Karpas-422 (cell line): ENCODE data around the gene CAMSAP3. TPM values are rescaled to one million over a fixed set of nuclear protein-coding genes. Genes with fewer than 3 reads are reported as not detected.

ENCODE experiments used
- DNase-seq: peaks from one replicate; pipeline ENCODE4 v3.0.0-alpha.2; 2015
- H2AFZ ChIP-seq: fragments of 200-600 bp; sonication (generic); 2 replicates; pipeline ENCODE4 v1.6.1; 2014; ENCODE audit warnings: antibody characterized with exemption, low read length, mixed read lengths
- H3K27ac ChIP-seq: fragments of 200-600 bp; sonication (generic); 2 replicates; pipeline ENCODE4 v1.5.1; 2014; ENCODE audit warnings: mild to moderate bottlenecking, low read length, moderate library complexity
- H3K27me3 ChIP-seq: fragments of 200-600 bp; sonication (generic); 2 replicates; pipeline ENCODE4 v1.6.1; 2014; ENCODE audit warnings: low read length, mixed read lengths
- H3K36me3 ChIP-seq: fragments of 200-600 bp; sonication (generic); 2 replicates; pipeline ENCODE4 v1.6.1; 2014; ENCODE audit warnings: low read length, mixed read lengths; ENCODE audit not compliant: insufficient read depth
- H3K4me1 ChIP-seq: fragments of 200-600 bp; sonication (generic); 2 replicates; pipeline ENCODE4 v1.6.1; 2014; ENCODE audit warnings: mild to moderate bottlenecking, low read length, mixed read lengths
- H3K4me2 ChIP-seq: fragments of 200-600 bp; sonication (generic); 2 replicates; pipeline ENCODE4 v1.6.1; 2014; ENCODE audit warnings: low read length, low read depth, mild to moderate bottlenecking; ENCODE audit not compliant: poor library complexity, severe bottlenecking
- H3K4me3 ChIP-seq: fragments of 200-600 bp; sonication (generic); 2 replicates; pipeline ENCODE4 v1.5.1; 2014; ENCODE audit warnings: mild to moderate bottlenecking, antibody characterized with exemption, low read length, mixed read lengths
- H3K79me2 ChIP-seq: fragments of 200-600 bp; sonication (generic); 2 replicates; pipeline ENCODE4 v1.6.1; 2014; ENCODE audit warnings: mild to moderate bottlenecking, low read length, mixed read lengths
- H3K9ac ChIP-seq: fragments of 200-600 bp; sonication (generic); 2 replicates; pipeline ENCODE4 v1.6.0; 2014; ENCODE audit warnings: low read length
- H3K9me2 ChIP-seq: fragments of 200-600 bp; sonication (generic), shearing (Covaris generic); replicated peaks from 2 replicates; pipeline ENCODE4 v1.6.0; 2014; ENCODE audit warnings: mild to moderate bottlenecking, low read length, moderate library complexity; ENCODE audit not compliant: insufficient read depth
- H3K9me3 ChIP-seq: fragments of 300-700, 200-600 bp; sonication (generic); 2 replicates; pipeline ENCODE4 v1.6.1; 2014; ENCODE audit warnings: low read length, mixed read lengths
- H4K20me1 ChIP-seq: fragments of 200-600 bp; sonication (generic); 2 replicates; pipeline ENCODE4 v1.6.1; 2014; ENCODE audit warnings: mild to moderate bottlenecking, antibody characterized with exemption, low read length, low read depth; ENCODE audit not compliant: insufficient read depth
- total RNA-seq: library from RNA; depleted of rRNA; stranded (reverse); fragments of >200 nt; shearing (Covaris generic); gene quantifications from 2 replicates; pipeline ENCODE4 v1.2.3, GENCODE V29; 2014; ENCODE audit warnings: low replicate concordance

Gene CAMSAP3
- total RNA-seq, 1 experiment from 2014 or later, result not detected

DNA sequence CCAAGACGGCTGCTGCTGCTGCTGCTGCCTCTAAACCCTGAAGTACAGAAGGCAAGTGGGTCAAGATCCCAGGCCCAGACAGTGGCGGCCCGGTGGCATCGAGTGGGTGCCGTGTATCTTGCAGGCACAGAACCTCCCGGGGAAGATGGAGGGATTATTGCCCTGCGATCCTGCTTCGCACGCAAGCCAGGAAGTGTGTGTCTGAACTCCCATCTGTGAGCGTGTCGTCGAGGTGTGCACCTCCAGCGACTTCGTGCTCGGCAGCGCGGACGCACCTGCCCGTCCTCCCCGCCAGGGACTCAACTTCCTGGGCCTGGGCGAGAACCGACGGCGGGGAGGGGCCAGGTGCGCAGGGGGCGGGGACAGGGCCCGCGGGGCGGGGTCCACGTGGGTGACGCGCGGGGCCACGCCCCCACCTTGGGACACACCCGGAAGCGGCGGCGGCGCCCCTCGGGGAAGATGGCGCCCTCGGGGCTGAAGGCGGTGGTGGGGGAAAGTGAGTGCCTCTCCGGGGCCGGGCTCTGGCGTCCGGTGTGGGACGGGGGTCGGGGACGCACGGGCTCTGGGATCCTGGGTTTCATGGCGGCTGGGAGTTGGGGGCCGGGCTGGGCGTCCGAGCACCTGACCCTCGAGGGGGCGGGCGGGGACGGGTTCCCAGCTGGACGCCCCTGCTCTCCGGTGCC, 41.2 kb downstream of the CAMSAP3 start, which contains the start of gene STXBP2:
STXBP2 (plus strand) TSS at position 420 of the 683 bp plus-strand sequence; CDS start at position 460, 40 bp downstream.
- peak within 1 kb of the TSS; percentile 54; the same call in 1 of the 2 replicates for H2AFZ ChIP-seq
- no peaks in the 10 kb centered on the region for H3K36me3 ChIP-seq
- peak within 1 kb of the TSS; percentile 92 for H3K4me3 ChIP-seq
- H4K20me1 ChIP-seq, result no peaks in the 10 kb centered on the region
- H3K79me2 ChIP-seq, result peaks cover 20% of the 10 kb centered on the region
- H3K9me3 ChIP-seq, result no peaks in the 10 kb centered on the region
- H3K27me3 ChIP-seq, result no peaks in the 10 kb centered on the region
- peak; percentile 94 for DNase-seq
- H3K4me2 ChIP-seq, result peak within 1 kb of the TSS; percentile 67
- H3K9me2 ChIP-seq, result no peaks in the 10 kb centered on the region
- H3K9ac ChIP-seq, result peak within 1 kb of the TSS; percentile 92
- peak within 1 kb of the TSS; percentile 5; the same call in 1 of the 2 replicates for H3K27ac ChIP-seq
- H3K4me1 ChIP-seq, result peaks cover 11% of the 10 kb centered on the region

DNA sequence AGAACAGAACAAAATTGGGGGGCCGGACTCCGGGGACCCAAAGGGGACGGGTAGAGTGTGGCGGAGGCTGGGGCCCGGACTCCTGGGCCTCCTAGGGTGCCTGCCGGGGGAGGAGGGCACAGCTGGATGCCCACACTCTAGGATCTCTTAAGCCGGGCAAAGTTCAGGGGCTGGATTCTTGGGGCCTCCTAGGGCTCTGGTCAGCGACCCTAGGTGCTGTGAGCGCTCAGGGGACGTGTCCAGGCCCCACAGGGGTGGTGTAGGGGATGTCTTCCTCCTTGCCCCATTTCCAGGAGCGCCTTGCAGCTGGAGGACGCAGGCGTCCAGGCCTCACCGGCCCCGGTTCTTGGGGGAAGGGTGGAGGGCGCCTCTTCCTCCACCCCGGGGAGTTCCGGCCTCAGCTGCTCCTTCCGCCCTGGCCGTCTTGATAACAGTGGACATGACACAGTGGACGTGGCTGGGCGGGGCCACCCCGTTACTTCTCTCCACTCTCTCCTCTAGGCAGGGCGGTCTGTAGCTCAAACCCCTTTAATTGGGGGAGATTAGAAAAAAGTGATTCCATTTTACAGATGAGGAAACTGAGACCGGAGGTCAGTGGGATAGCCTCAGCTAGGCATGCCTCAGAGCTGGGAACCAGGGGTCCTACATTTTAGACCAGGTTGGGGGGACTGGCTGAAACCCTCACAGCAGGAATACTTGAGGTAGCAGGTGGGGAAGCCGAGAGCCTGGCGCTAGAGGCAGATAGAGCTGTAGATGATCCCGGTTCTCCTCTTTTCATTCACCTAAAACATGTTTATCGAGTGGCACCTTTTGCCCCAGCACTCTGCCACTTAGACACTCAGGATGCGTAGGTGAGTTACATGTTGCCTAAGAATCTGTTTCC, 42.0 kb downstream of the CAMSAP3 start:
- Histone ChIP-seq H3K9ac (peak overlapping the region; percentile 92), H3K27me3 (no peaks in the 10 kb centered on the region), H3K9me3 (no peaks in the 10 kb centered on the region), H3K79me2 (peaks cover 20% of the 10 kb centered on the region), H3K9me2 (no peaks in the 10 kb centered on the region), H3K4me1 (peaks cover 11% of the 10 kb centered on the region), H3K27ac (peak overlapping the region; percentile 5; the same call in 1 of the 2 replicates), H2AFZ (peak overlapping the region; percentile 42; the same call in 1 of the 2 replicates), H4K20me1 (no peaks in the 10 kb centered on the region), H3K4me3 (peak overlapping the region; percentile 92), H3K4me2 (peak overlapping the region; percentile 67), H3K36me3 (no peaks in the 10 kb centered on the region; the same call in 1 of the 2 replicates)
- DNase-seq, result peak; percentile 60

DNA sequence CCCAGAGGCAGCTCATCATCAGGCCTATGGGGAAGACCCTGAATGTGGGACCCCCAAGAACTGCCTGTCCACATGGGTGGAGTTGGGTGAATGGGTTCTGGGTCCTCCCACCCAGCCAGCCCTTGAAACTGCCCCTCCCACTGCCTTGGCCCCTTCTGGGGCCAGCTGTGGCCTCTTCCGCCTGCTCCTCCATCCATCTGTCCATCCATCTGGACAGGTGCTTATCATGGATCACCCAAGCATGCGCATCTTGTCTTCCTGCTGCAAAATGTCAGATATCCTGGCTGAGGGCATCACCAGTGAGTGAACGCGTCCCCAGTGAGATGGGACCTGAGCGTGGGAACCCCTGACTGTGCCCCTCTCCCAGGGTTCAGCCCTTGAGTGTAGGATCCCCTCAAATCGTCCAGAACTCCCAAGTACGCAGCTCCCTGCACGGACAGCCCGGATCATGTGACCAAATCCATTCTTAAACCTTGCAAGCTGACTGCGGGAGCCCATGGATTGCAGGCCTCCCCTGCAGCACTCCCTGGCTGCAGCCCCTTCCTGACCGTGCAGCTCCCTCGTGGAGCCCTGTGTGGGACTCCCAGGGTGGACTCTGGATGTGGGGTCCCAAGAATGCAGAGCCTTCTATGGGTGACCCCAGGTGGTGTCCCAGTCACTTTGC, 43.3 kb downstream of the CAMSAP3 start:
- Histone ChIP-seq H3K9ac (no peak overlapping the region), H3K27ac (no peak overlapping the region), H3K4me2 (no peak overlapping the region), H3K79me2 (peaks cover 20% of the 10 kb centered on the region), H3K27me3 (no peaks in the 10 kb centered on the region), H3K4me1 (peaks cover 11% of the 10 kb centered on the region), H4K20me1 (no peaks in the 10 kb centered on the region), H3K9me3 (no peaks in the 10 kb centered on the region), H3K36me3 (no peaks in the 10 kb centered on the region; the same call in 1 of the 2 replicates), H3K4me3 (no peak overlapping the region), H3K9me2 (no peaks in the 10 kb centered on the region), H2AFZ (no peak overlapping the region)
- no peak for DNase-seq

DNA sequence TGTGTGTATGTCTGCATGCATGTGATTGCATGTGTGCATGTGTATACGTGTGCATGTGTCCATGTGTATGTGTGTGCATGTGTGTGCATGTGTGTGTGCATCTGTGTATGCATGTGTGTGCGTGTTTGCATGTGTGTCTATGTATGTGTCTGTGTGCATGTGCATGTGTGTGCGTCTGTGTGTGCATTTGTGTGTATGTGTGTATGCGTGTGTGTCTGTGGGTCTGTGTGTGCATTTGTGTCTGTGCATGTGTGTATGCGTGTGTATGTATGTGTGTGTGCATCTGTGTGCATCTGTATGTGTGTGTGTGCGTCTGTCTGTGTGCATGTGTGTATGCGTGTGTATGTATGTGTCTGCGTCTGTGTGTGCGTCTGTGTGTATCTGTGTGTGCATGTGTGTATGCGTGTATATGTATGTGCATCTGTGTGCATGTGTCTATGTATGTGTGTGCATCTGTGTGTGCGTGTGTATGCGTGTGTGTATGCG, 44.2 kb downstream of the CAMSAP3 start:
- DNase-seq, result no peak
- Histone ChIP-seq H3K4me3 (no peak overlapping the region), H3K4me1 (peaks cover 11% of the 10 kb centered on the region), H3K9ac (no peak overlapping the region), H3K79me2 (peaks cover 20% of the 10 kb centered on the region), H3K9me3 (no peaks in the 10 kb centered on the region), H3K27ac (no peak overlapping the region), H3K36me3 (no peaks in the 10 kb centered on the region; the same call in 1 of the 2 replicates), H3K27me3 (no peaks in the 10 kb centered on the region), H4K20me1 (no peaks in the 10 kb centered on the region; the same call in 1 of the 2 replicates), H3K4me2 (no peak overlapping the region), H3K9me2 (no peaks in the 10 kb centered on the region), H2AFZ (no peak overlapping the region)

DNA sequence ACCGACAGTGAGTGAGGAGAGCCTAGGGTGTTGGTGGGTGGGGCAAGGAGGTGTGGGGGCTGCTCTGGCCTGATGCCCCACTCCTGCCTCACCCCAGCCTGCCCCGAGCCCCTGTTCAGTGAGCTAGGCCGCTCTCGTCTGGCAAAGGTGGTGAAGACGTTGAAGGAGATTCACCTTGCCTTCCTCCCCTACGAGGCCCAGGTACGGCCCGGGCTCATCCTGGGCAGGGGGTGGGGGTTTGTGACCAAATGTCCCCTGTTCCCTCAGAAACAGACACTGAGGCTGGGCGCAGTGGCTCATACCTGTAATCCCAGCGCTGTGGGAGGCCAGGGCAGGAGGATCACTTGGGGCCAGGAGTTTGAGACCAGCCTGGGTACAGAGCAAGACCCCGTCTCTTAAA, 45.1 kb downstream of the CAMSAP3 start:
- DNase-seq, result no peak
- Histone ChIP-seq H3K27ac (no peak overlapping the region), H3K9me3 (no peaks in the 10 kb centered on the region), H3K79me2 (peaks cover 20% of the 10 kb centered on the region), H3K9ac (no peak overlapping the region), H4K20me1 (no peaks in the 10 kb centered on the region; the same call in 1 of the 2 replicates), H3K36me3 (no peaks in the 10 kb centered on the region; the same call in 1 of the 2 replicates), H3K4me1 (peaks cover 11% of the 10 kb centered on the region), H3K4me3 (no peak overlapping the region), H3K4me2 (no peak overlapping the region), H3K9me2 (no peaks in the 10 kb centered on the region), H2AFZ (no peak overlapping the region), H3K27me3 (no peaks in the 10 kb centered on the region)

DNA sequence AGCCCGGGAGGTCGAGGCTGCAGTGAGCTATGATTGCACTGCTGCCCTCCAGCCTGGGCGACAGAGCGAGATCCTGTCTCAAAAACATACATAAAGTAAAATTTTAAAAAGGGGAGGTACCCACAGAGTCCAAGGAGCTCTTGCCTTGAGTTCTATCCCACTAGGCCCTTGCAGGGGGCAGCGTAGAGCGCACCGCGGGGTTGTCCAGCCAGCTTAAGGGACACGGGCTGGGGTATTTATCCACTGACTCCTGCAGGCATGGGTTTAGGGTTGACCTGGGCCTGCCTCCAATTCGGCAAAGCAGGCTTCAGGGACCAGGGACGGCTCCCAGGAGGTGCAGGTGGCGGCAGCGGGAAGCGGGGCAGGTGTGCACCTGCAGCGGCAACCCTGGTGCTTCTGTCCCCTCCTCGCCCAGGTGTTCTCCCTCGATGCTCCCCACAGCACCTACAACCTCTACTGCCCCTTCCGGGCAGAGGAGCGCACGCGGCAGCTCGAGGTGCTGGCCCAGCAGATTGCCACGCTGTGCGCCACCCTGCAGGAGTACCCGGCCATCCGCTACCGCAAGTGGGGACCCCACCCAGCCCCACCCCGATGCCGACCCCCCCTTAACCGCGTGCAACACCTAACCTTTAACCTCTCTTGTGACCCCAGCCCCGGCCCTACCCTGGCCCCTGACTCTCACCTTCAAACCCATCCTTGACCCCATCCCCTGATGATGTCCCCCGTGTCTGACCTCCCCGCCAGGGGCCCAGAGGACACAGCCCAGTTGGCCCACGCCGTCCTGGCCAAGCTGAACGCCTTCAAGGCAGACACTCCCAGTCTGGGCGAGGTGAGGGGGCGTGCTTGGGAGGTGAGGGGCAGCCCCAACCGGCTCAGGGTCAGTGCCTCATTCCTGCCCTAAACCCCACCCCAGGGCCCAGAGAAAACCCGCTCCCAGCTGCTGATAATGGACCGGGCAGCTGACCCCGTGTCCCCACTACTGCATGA, 45.9 kb downstream of the CAMSAP3 start:
- H4K20me1 ChIP-seq, result no peaks in the 10 kb centered on the region; the same call in 1 of the 2 replicates
- H3K4me1 ChIP-seq, result peaks cover 10% of the 10 kb centered on the region
- no peaks in the 10 kb centered on the region for H3K9me2 ChIP-seq
- no peak for DNase-seq
- no peak overlapping the region for H3K4me3 ChIP-seq
- no peaks in the 10 kb centered on the region for H3K9me3 ChIP-seq
- H2AFZ ChIP-seq, result no peak overlapping the region
- no peak overlapping the region for H3K27ac ChIP-seq
- H3K27me3 ChIP-seq, result no peaks in the 10 kb centered on the region
- H3K4me2 ChIP-seq, result no peak overlapping the region
- no peak overlapping the region for H3K9ac ChIP-seq
- H3K36me3 ChIP-seq, result no peaks in the 10 kb centered on the region; the same call in 1 of the 2 replicates
- H3K79me2 ChIP-seq, result peaks cover 20% of the 10 kb centered on the region
